Glutamatergic neuron (in vitro differentiated cells): ENCODE results near the gene GLCCI1. TPM values are rescaled to one million over a fixed set of nuclear protein-coding genes. Genes with fewer than 3 reads are reported as not detected.

Experiments used
- DNase-seq: peaks from one replicate; pipeline ENCODE4 v3.0.0; 2022
- H3K27ac Mint-ChIP-seq: one replicate; pipeline ENCODE4 v1.8.0; 2020; ENCODE audit warnings: mild to moderate bottlenecking, mixed read lengths, inconsistent platforms; ENCODE audit not compliant: unreplicated experiment
- H3K27me3 Mint-ChIP-seq: one replicate; pipeline ENCODE4 v1.8.0; 2020; ENCODE audit warnings: mild to moderate bottlenecking, moderate library complexity, mixed read lengths, inconsistent platforms; ENCODE audit not compliant: unreplicated experiment
- H3K36me3 Mint-ChIP-seq: one replicate; pipeline ENCODE4 v1.8.0; 2020; ENCODE audit warnings: mild to moderate bottlenecking, mixed read lengths, inconsistent platforms; ENCODE audit not compliant: unreplicated experiment
- H3K4me1 Mint-ChIP-seq: one replicate; pipeline ENCODE4 v1.8.0; 2020; ENCODE audit warnings: mild to moderate bottlenecking, low read depth, mixed read lengths, inconsistent platforms; ENCODE audit not compliant: unreplicated experiment
- H3K4me3 Mint-ChIP-seq: one replicate; pipeline ENCODE4 v1.8.0; 2020; ENCODE audit warnings: mild to moderate bottlenecking, mixed read lengths, inconsistent platforms; ENCODE audit not compliant: unreplicated experiment
- H3K9me3 Mint-ChIP-seq: one replicate; pipeline ENCODE4 v1.8.0; 2020; ENCODE audit warnings: mild to moderate bottlenecking, moderate library complexity, mixed read lengths, inconsistent platforms; ENCODE audit not compliant: unreplicated experiment
- total RNA-seq: library from RNA; stranded (reverse); fragmentation: NEBNext Ultra II Directional; extraction: Animal tissue kit (Norgen Biotek cat#: 25700); gene quantifications from one replicate; pipeline ENCODE4 v1.2.1, GENCODE V29; 2021; ENCODE audit not compliant: unreplicated experiment
- TF ChIP-seq, protein P1 (sequence below): fragments of 200-600 bp; sonication (generic); IDR thresholded peaks from one replicate; pipeline ENCODE4 v1.5.0; 2021; ENCODE audit not compliant: partially characterized antibody, unreplicated experiment

GLCCI1 gene
- total RNA-seq, 1 donor from 2014 or later: 30.7 TPM

DNA sequence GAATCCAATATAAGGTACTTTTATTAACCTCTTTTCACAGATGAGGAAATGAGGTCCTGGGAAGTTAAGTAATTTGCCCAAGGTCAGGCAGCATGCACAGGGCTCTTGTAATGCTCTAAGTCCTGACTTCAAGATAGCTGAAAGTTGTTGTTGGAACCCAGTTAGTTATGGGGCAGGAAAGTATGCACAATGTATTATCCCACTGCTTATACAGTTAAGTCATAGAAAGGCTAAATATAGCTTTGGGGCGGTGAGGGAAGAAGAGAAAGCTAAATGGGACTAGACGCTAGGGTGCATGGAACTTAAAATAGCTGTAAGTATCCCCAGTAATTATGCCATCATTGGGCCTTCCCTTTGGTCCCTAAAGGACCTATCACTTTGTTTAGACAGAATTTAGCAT, 9.2 kb downstream of the GLCCI1 start:
- no peaks in the 10 kb centered on the region for H3K9me3 Mint-ChIP-seq
- no peak overlapping the region for H3K27ac Mint-ChIP-seq
- no peaks in the 10 kb centered on the region for H3K36me3 Mint-ChIP-seq
- no peak for DNase-seq
- H3K27me3 Mint-ChIP-seq: peaks cover 2% of the 10 kb centered on the region
- no peak overlapping the region for H3K4me3 Mint-ChIP-seq
- TF ChIP-seq, protein P1, sequence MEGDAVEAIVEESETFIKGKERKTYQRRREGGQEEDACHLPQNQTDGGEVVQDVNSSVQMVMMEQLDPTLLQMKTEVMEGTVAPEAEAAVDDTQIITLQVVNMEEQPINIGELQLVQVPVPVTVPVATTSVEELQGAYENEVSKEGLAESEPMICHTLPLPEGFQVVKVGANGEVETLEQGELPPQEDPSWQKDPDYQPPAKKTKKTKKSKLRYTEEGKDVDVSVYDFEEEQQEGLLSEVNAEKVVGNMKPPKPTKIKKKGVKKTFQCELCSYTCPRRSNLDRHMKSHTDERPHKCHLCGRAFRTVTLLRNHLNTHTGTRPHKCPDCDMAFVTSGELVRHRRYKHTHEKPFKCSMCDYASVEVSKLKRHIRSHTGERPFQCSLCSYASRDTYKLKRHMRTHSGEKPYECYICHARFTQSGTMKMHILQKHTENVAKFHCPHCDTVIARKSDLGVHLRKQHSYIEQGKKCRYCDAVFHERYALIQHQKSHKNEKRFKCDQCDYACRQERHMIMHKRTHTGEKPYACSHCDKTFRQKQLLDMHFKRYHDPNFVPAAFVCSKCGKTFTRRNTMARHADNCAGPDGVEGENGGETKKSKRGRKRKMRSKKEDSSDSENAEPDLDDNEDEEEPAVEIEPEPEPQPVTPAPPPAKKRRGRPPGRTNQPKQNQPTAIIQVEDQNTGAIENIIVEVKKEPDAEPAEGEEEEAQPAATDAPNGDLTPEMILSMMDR: no peak
- H3K4me1 Mint-ChIP-seq: no peaks in the 10 kb centered on the region

DNA sequence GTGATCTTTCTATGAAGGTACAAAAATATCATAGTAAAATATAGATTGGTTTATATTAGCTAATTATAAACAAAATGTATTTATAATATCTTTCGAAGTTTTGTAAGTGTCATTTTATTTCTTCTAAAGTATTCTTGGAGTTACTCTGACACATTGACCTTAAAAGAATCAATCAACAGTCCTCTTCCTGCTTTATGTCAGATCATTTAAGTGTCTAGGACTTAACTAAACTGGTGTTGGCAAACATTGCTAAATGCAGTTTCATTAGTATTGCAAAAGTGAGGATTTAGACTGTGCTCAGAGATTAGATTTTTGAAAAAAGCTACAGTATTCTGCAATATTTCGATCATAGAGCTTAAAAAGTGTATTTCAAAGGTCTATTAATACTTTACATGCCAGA, 10.3 kb downstream of the GLCCI1 start:
- no peak for DNase-seq
- Mint-ChIP-seq H3K4me1 (no peaks in the 10 kb centered on the region), H3K9me3 (no peaks in the 10 kb centered on the region), H3K36me3 (no peaks in the 10 kb centered on the region), H3K27me3 (no peaks in the 10 kb centered on the region), H3K27ac (no peak overlapping the region), H3K4me3 (no peak overlapping the region)
- TF ChIP-seq, protein P1: no peak

DNA sequence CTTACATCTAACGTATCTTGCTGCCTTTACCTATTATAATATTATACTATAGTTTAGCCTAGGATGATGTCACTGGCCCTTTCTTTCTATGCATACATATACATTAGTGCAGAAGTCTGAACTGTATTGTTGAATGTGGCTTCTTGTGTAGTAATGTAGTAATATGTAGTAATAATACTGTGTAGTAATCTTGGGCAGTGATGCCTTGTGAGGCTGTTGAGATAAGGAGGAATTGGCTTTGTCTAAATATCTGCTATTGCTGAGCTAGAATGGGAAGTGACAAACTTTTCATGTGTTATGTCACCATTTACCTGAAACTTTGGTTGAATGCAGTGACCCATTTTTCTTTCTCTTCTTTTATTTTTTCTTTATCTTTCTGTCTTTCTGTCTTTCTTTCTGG, 11.0 kb downstream of the GLCCI1 start:
- no peaks in the 10 kb centered on the region for H3K36me3 Mint-ChIP-seq
- H3K9me3 Mint-ChIP-seq: no peaks in the 10 kb centered on the region
- no peak for DNase-seq
- TF ChIP-seq, protein P1: no peak
- H3K4me1 Mint-ChIP-seq: no peaks in the 10 kb centered on the region
- no peak overlapping the region for H3K27ac Mint-ChIP-seq
- H3K27me3 Mint-ChIP-seq: no peaks in the 10 kb centered on the region
- H3K4me3 Mint-ChIP-seq: no peak overlapping the region

DNA sequence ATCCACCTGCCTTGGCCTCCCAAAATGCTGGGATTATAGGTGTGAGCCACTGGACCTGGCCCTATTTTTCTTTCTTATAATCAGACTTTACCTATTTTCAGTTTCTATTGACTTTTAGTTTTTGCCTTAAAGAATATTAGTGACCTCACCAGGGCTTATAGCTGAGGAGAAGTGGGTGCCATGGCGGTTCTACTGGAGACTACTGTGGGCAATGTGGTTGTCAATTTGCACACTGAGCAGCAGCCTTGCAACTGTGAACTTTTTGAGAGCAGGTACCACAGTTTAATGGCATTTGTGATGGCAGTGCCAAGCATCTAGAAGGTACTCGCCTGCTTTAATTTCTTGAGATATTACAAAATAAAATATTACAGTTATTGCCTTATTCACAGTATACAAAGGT, 11.5 kb downstream of the GLCCI1 start:
- Mint-ChIP-seq H3K27ac (no peak overlapping the region), H3K27me3 (no peaks in the 10 kb centered on the region), H3K4me1 (no peaks in the 10 kb centered on the region), H3K9me3 (no peaks in the 10 kb centered on the region), H3K4me3 (no peak overlapping the region), H3K36me3 (no peaks in the 10 kb centered on the region)
- no peak for DNase-seq
- TF ChIP-seq, protein P1: no peak

DNA sequence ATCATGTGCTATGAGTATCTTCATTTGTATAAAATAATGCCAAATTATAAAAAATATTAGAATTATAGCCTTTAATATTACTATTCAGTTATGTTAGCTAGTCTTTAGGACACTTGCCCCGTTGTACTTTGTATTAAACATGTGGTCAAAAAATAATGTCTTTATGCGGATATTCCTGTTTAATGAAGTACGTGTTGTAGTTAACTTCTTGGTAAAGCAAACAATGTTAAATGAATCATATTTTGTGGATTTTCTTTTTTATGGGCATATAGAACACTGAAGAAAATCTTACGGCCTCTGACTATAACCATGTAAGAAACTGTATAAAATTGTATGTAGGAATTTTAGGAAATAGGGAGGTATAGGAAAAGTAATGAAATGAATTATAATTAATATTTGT, 14.3 kb downstream of the GLCCI1 start:
- Mint-ChIP-seq H3K4me1 (no peaks in the 10 kb centered on the region), H3K27ac (no peak overlapping the region), H3K4me3 (no peak overlapping the region), H3K27me3 (no peaks in the 10 kb centered on the region), H3K9me3 (no peaks in the 10 kb centered on the region), H3K36me3 (no peaks in the 10 kb centered on the region)
- DNase-seq: no peak
- TF ChIP-seq, protein P1: no peak
